Amniotic stem cell (primary cell): ENCODE measurements around the gene WASF2.
"Not testable (repeated sequence)": the region's sequence is repeated elsewhere in the genome, so short reads cannot be mapped to it uniquely, and the experiment has no call there.

ENCODE experiments used
- DNase-seq: peaks from one replicate; lab custom pipeline; 2025; lab: John Stamatoyannopoulos, UW

Gene WASF2

DNA sequence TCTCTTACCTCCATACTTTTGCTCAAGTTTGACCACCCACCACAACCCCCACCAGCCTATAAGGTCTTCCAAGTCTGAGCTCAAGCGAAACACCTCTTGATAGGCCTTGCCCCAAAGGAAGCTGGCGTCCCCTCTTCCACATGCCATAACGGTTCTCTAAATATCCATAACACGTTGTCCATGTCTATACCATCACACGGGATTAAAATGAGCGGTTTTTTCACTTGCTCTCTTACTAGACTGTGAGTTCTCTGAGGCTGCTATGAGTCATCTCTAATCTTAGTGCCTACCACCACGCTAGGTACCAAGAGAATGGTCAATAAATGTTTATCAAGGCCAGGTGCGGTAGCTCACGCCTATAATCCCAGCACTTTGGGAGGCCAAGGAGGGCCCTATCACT lies 41.0 kb downstream of the WASF2 start:
- DNase-seq, result no peak

DNA sequence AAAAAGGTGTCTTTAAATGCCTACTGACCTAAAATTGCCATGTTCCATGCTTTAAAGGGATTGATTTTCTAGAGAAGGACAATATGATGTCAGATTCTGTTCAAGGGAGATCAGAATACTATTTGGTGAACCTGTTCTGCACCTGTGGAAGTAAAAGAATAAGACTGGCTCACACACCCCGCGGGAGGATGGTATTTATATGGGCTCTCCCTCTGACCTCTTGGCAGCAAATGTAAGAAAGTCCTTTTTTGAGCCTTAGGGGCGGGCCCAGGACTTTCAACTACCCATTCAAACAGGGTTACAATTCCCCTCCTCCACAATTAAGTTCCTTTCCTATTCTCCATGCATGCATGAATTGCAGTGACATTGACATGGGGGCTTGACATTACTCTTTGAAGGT lies 42.1 kb downstream of the WASF2 start:
- no peak for DNase-seq

DNA sequence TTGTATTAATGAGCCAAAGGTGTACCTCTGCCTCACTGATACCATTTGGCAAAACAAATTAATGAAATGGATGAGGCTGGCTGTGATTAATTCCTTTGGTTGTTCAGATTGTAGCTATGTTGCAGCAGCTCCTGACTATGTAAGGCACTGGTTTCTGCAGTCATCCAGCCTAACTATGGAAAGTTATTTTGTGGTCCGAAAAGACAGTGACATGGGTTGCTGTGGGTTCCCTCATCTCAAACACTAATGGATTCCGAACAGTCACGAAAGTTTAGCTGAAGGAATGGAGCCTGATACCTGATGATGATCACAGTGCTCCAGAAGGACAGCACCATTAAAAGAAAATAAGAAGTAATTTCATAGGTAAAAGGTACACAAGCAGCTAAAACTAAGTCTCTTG lies 42.6 kb downstream of the WASF2 start:
- no peak for DNase-seq

GRCh38 chr1:27446496-27447020 lies 43.4 kb downstream of the WASF2 start:
- no peak for DNase-seq

- DNase-seq, result no peak
These were observed 44.6 kb downstream of the WASF2 start for GRCh38 chr1:27445177-27445936.

DNA sequence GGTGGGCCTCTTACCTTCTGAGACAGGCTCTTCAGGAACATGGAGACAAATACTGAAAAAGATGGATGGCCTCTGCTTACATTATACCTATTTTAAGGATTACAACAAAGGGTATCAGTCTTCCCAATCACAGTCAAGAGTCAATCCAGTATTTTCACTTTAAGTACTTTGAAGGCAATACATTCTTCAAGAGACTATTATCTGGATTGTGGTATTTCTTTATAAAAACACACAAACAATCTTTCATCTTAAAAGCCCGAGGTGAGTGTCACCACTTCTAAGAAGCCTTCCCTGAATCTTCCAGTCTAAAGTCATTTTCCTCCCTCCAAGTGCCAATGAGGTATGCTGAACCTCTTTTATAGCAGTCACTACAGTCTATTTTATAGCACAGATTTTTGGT lies 45.3 kb downstream of the WASF2 start:
- no peak for DNase-seq

GRCh38 chr1:27439150-27439549 lies 50.8 kb downstream of the WASF2 start:
- DNase-seq, result no peak

DNA sequence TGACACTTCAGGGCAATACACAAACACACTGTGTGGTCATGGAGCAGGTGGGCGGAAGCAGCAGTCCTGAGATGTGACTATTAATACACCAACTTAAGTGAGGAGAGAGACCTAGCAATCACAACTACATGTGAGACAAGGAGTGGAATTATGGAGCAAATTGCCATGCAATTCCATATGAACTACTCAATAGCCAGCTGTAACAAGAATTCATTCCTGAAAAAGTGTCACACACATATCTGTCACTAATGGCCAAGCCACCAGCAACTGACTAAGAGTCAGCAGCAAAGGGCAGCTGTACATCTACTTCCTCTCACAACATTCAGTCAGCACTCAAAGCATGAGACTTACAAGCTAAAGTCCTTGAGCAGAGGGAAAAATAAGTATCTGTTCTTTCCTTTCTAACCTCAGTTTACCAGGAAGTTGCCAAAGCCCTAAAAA lies 51.3 kb downstream of the WASF2 start:
- no peak for DNase-seq

DNA sequence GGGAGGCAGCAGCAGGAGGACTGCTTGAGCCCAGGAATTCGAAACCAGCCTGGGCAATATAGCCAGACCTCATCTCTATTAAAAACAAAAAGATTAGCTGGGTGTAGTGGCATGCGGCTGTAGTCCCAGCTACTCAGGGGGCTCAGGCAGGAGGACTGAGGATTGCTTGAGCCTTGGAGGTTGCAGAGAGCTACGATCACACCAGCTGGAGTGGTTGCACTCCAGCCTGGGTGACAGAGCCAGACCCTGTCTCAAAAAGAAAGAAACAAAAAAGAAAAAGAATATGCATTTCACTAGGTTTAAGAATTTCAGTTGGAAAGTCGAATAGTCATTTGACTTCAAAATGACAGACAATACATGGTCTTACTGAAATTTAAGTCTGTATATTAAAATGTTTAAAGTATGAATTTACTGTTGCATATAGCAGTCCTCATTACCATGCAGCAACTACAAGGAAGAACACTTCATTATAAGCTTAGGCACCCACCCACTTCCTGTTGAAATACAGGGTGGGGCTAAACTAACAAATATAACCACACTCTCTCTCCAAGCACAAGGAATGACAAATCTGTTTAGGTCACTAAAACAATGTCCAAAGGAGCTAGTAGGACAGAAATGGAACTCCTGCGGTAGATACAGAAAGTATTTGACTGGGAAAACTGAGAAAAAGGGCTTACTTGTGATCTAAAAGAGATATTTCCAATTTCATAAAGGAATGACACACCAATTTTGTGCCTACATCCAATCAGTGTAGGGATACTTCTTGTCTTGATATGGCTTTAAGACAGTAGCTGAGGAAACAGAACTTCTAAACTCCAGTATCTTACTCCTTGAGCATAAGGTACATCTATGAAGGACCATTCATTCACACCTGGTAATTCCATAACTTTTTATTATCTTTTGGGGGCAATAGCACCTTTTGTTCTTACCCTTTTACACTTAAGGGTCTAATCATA lies 53.5 kb downstream of the WASF2 start:
- peak; percentile 3 for DNase-seq

DNA sequence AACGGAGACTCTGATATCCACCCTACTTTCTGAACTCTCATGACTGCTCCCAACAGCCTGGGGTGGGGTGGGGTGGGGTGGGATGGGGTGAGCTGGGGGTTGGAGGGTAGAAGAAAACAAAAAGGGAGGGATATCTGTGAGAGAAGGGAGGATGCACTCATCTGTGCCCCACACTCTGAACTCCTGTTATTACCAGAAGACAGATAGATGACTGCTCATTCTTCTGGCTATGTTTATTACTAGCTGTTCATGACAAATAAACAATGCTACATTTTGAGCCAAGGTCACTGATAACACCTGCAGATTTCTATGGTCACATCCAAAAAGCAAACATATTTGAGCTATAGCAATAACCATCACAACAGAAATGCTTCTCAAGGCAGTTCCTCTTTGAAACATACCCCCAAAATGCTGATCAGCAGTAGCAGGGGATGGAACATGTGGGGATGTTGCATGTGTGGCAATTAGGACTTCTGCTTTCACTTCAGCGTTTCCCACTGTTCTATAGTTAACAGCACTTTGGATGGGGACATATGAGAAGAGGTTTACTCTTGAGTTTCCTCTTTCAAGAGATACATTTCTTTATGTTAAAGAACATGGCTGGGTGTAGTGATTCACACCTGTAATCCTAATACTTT lies 54.3 kb downstream of the WASF2 start:
- no peak for DNase-seq

- DNase-seq, result no peak
These were observed 56.3 kb downstream of the WASF2 start for GRCh38 chr1:27433706-27434105.

DNA sequence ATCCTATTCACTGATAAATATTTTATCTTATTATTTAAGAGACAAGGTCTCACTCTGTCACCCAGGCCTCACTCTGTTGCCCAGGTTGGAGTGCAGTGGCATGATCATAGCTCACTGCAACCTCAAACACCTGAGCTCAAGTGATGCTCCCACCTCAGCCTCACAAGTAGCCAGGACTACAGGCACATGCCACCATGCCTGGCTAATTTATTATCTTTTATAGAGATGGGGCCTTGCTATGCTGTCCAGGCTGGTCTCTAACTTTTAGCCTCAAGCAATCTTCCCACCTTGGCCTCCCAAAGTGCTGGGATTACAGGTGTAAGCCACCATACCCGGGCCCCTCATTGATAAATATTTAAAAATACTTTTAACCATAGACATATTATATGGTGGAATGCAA lies 57.2 kb downstream of the WASF2 start:
- not testable (repeated sequence) for DNase-seq

DNA sequence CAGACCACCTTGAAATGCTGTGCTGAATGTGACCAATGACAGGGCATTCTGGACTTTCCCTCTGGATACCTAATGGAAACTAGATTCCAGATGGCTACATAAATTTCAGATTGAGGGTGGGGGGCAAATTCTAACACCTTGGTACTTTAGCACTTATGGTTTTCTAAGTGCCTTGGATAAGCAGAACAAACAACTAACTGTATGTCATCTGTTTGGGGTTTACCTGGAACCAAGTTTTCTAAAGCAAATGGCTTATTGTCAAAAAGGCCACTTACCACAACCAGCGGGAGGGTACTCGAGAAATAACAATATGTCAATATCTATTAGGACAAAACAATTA lies 58.4 kb downstream of the WASF2 start:
- no peak for DNase-seq

DNA sequence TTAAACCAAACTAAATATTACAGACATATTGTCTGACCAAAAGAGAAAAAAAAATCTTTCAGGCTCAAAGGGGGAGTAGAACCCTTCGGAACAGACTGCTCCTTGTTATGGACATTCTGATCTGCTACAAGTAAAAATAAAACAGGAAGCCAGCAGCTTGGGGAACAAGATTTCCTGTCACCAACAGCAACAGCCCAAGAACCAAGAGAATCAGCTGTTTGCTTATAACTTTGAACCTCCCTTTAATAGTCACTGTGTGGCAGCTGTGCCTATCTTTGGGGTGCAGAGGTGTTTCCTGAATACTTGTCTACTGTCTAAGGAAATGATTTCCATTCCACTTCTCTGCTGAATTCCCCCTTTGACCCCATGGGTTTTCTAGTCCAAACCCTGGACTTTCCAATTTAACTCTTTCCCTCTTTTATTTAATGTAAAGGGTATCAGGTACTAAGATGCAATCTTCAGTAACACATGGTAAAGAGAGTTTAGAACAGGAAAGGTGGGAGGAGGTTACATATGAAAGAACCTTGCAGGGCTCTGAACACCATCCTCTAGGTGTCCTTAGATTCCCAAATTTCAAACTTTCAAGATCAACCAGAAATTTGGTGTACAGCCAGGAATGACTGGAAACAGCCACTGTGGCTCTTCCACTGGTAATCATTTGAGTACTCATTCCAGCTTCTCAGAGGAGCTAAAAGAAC lies 58.9 kb downstream of the WASF2 start:
- DNase-seq, result no peak

DNA sequence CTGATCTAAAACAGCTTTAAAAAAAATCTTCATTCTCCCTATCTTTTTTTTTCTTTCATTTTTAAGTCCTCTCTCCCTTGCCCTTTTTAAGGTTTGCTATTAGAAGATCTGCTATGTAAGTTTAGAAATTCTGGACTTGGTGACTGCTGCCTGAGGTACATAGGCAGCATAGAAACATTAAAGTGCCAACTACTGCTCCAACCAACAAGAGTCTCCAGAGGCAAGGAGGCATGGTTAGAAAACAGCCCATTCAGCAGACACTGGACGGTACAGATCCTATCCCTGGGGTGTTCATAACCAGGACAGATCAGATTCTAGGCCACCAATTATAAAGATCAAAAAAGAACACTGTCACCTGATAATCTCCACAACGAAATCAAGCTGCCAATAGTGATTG lies 60.9 kb downstream of the WASF2 start:
- DNase-seq, result no peak

GRCh38 chr1:27428316-27429028 lies 61.5 kb downstream of the WASF2 start:
- DNase-seq, result no peak

GRCh38 chr1:27427816-27428315 lies 62.1 kb downstream of the WASF2 start:
- DNase-seq, result no peak

GRCh38 chr1:27427329-27427728 lies 62.6 kb downstream of the WASF2 start:
- no peak for DNase-seq

DNA sequence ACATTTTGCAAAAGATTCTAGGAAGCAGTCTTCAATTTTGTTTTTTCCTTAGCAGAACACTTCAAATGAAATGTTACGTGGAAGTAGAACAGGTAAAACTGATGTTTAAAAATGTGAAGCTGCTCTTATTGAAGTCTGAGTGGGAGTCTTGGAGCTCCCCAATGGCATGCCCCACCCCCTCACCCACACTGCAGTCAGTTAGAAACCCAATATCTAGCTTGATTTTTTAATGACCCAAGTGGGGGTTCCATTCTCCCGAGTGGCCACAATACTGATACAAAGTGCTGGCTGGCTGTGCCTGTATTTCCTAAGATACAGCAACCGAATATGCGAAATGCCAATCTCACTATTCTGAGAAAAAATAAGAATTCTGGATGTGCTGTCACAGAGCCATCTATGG lies 66.3 kb downstream of the WASF2 start:
- no peak for DNase-seq

- peak; percentile 35 for DNase-seq
These were observed 71.4 kb downstream of the WASF2 start for GRCh38 chr1:27418326-27419185.
